GM19395 (cell line): Measurements from ENCODE around the gene STARD7.

Source experiments
- ATAC-seq: cut with Tn5 transposase; IDR thresholded peaks from one replicate; pipeline ENCODE4 v1.9.1; 2021; ENCODE audit warnings: mild to moderate bottlenecking, moderate library complexity; ENCODE audit not compliant: unreplicated experiment

Gene STARD7

DNA sequence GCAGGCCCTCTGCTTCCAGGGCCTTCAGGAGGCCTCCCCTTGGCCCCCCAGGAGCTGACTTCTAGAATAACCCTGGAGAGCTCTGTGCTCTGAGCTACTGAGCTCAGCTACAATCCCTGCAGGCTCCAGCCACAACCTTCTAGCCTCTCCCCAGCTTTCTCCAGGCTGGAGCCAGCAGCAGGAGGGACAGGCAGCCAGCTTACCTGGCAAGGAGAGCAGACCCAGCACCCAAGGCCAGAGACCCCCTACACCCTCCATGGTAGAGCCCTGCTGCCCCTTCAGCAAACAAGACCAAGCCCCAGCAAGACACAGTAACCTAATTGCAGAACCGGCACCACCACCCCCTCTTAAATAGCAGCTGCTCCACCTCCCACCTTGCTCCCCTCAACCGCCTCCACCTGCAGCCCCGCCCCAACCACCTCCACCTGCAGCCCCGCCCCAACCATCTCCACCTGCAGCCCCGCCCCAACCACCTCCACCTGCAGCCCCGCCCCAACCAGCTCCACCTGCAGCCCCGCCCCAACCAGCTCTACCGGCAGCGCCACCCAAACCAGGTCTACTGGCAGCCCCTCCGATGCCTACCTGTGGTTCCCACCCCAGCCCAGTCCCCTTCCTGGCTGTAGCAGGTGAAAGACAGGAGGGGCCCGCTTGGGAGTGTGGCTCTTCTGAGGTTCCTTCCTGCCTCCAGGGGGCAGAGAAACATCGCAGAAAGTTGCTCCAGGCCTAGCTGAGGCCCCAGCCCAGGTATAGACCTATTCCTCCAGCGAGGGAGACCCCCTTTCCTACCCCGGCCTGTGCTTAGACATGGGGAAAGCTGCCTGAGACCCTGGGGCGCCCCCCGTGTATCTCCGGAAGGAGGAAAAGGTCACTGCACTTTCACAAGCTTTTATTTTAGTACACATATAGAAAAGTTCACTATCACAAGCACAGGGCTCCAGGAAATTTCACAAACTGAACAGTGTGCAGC, 70.2 kb downstream of the STARD7 start, which contains the start of gene ASTL:
Gene ASTL, minus strand, starts transcription at position 324 of the 967 bp plus-strand sequence. Its CDS starts 66 bp downstream, at position 258.
- peak; percentile 47 for ATAC-seq

DNA sequence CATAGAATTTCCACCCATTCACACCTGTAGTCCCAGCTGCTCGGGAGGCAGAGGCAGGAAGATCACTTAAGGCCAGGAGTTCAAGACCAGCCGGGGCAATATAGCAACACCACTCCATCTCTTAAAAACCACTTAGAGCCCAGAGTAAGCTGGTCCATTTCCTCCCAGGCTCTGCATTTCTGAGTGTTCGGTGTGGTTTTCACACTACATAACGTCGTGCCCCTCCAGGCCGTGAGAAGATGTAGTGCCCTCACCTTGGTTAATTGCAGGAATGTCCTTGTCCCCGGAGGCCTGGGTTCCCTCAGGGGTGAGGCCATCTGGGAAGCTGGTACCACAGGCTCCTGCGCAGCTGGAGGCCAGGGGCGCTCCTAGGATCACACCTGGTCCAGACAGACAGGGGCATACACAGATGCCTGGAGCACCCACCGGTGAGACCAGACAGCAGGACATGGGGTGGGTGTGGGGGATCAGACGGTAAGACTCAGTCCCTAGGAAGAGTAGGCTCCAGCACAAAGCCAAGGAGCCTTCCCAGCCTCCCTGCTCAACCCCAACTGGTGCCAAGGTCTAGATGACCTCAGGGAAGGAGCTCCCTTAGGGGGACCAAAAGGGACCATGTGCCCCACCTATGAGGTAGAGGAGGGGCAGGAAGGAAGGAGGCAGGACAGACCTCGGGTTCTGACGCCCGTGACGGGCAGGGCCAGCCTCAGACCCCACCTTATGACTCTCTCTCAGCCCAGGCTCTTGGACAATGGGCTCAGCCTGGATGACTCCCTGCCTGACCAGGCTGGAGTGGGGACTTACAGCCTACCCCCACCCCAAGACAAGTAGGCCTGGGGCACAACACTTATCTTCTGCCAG, 71.1 kb downstream of the STARD7 start:
- no peak for ATAC-seq

DNA sequence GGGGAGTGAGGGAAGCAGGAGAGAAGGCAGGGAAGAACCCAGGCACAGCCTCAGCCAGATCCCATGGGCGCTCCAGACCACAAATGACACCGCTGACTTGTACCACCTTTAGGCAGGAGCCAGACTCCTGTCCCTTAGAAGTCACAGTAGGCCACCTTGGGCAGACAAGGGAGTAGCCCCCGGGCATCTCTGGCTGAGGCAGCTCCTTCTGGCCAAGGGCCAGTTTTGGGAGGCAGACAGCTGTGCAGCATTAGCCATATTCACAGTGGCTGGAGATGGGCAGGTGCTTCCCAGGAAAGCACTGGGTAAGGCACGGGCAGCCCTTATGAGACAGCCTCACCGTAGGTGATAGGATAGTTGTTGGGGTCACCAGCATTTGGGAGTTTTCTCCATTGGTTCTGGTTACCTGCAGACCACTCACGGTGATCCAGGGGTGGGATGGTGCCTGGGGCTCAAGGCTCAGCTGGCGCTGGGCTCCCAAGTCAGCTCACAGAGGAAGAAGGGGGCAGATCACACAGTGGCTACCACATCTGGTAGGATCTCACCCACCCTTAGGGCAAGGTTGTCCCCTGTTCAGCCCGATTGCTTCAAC, 72.4 kb downstream of the STARD7 start:
- no peak for ATAC-seq

DNA sequence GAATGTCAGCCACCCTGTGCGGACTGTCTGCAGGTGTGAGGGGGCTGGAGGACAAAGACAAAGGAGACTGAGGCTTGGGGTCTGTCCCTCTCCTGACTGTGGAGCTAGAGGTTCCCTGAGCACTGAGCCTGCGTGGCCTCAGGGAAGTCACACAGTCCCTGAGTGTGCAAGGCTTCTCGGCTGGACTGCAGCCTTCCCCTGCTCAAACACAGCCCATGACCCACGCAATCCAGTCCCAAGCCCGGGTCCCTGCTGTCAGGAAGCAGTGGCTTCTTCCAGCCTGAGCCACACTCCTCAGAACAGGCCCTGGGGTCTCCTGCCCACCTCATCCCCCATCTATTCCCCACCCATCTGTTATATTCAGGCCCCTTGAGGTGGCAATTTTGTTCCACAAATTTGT, 73.0 kb downstream of the STARD7 start:
- ATAC-seq: no peak

DNA sequence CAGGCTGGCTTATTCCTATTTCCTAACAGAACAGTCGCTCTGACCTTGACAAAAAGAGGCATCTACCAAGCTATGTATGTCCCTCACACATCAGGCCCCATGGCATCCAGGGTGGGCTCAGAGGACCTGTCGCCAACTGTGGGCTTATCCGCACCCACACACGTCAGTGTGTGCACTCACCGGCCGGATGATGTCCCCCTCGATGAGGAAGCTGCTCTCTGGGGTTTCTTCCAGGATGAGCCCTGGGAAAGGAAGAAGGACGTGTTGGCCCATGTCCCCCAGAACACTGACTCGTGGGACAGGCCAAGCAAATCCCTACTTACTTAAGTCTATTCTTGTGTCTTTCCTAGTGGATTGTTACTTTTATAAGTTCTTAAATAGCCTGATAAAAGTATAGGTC, 73.5 kb downstream of the STARD7 start:
- no peak for ATAC-seq
